ENCODE measurements around the gene ACTR3. TPM values are rescaled to one million over a fixed set of nuclear protein-coding genes. Genes with fewer than 3 reads are reported as not detected.

Gene ACTR3
- total RNA-seq, 1 donor from 2014 or later, result 45.4 TPM

DNA sequence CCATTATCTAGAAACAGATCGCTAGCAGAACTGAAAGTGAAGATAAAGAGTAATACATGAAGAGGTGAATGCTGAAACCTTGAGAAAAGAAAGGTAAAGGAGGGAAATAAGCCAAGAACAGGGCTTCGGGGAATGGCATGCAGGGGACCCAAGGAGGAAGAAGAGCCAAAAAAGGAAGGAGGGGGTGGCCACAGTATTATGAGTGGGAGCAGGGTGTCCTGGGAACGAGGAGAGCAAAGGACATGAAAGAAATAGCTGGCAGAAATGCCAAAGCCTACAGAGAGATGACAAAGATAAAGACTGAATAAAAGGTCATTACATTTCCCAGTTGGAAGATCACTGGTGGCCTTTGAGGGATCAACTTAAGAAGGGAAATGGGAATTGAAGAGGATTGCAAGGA lies 82.9 kb downstream of the ACTR3 start:
- H3K4me1 ChIP-seq, result no peaks in the 10 kb centered on the region
- no peaks in the 10 kb centered on the region for H3K9me3 ChIP-seq
- TF ChIP-seq, protein P1, sequence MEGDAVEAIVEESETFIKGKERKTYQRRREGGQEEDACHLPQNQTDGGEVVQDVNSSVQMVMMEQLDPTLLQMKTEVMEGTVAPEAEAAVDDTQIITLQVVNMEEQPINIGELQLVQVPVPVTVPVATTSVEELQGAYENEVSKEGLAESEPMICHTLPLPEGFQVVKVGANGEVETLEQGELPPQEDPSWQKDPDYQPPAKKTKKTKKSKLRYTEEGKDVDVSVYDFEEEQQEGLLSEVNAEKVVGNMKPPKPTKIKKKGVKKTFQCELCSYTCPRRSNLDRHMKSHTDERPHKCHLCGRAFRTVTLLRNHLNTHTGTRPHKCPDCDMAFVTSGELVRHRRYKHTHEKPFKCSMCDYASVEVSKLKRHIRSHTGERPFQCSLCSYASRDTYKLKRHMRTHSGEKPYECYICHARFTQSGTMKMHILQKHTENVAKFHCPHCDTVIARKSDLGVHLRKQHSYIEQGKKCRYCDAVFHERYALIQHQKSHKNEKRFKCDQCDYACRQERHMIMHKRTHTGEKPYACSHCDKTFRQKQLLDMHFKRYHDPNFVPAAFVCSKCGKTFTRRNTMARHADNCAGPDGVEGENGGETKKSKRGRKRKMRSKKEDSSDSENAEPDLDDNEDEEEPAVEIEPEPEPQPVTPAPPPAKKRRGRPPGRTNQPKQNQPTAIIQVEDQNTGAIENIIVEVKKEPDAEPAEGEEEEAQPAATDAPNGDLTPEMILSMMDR (IDR thresholded peaks at IDR 0.05), result no peak
- peaks cover 0 to 12% of the 10 kb centered on the region in 2 donors for H3K36me3 ChIP-seq
- no peak overlapping the region for H3K27ac ChIP-seq
- DNase-seq (ENCODE audit: low spot score in 2 of 2), result no peak
- no peak overlapping the region for H3K4me3 ChIP-seq
- intact Hi-C loops (cut with DNase I), result no loop called here
- H3K27me3 ChIP-seq, result no peaks in the 10 kb centered on the region

DNA sequence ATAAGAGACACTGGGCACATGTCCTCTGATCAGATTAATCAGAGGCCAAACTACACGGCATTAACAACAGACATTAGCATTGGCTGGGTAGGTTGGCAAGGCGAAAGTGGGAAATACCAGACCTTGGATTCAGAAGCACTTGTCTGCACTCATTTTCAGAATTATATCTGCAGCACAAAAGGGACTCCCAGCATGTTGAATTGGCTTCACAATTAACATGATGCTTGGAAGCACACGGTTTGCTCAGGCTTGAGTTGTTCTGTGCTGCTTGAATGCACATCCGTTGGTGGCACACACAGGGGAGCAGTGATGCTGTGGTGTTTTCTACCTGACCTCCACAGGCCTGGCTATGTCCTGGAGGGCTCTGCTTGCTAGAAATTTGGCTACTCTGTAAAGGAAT lies 83.9 kb downstream of the ACTR3 start:
- TF ChIP-seq, protein P1 (IDR thresholded peaks at IDR 0.05), result no peak
- intact Hi-C loops (cut with DNase I), result no loop called here
- no peak for DNase-seq (ENCODE audit: low spot score in 2 of 2)
- Histone ChIP-seq H3K4me1 (no peaks in the 10 kb centered on the region), H3K9me3 (no peaks in the 10 kb centered on the region), H3K4me3 (no peak overlapping the region), H3K36me3 (peaks cover 0 to 12% of the 10 kb centered on the region in 2 donors), H3K27ac (no peak overlapping the region), H3K27me3 (no peaks in the 10 kb centered on the region)

DNA sequence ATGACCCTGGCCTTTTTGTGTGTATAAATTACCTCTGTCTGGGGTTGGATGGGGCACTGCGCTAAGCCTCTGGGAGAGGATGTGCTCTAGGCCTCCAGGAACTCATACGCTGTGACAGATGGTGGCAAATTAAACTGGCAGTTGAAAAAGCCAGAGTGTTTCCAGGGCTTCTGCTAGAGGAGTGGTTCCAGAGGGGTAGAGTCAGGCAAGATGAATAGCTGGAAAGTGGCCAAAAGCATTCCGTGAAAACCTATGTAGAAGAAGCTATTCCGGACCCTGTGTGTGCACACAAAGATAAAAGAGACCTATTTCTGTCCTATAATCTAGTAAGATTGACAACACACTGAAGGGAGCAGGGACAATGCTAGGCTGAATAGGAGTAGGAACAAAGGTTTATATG lies 84.8 kb downstream of the ACTR3 start:
- Histone ChIP-seq H3K36me3 (peaks cover 0 to 12% of the 10 kb centered on the region in 2 donors), H3K27ac (no peak overlapping the region), H3K4me1 (no peaks in the 10 kb centered on the region), H3K4me3 (no peak overlapping the region), H3K27me3 (no peaks in the 10 kb centered on the region), H3K9me3 (no peaks in the 10 kb centered on the region)
- intact Hi-C loops (cut with DNase I), result no loop called here
- TF ChIP-seq, protein P1 (IDR thresholded peaks at IDR 0.05), result no peak
- no peak for DNase-seq (ENCODE audit: low spot score in 2 of 2)

DNA sequence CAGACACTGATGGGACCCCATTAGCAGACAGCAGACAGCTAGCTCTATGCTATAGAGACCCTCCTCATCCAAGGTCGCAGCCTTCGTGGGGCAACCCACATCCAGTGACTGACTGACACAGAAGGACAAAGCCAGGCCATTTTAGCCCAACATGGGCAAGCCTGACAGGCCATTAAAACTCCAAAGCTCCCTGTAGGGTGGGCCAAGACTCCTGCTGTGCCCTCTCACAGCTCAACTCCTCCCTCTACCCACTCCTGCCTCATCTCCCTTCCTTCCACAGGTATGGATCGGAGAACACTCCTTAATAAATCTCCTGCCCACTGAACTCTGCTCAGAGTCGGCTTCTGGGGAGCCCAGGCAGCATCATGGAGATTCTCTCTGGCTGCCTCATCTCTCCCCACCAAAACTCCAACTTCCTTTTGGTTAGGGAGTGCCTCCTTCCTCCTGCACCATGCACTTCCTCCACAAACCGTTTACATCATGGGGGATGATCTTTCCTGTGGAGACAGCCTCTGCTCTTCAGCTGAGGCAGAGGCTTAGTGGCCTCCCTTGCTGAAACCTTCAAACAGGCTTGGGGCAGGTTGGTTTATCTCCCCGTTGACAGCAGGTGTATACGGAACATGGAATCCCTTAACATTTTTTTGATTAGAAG lies 86.5 kb downstream of the ACTR3 start:
- TF ChIP-seq, protein P1 (IDR thresholded peaks at IDR 0.05), result no peak
- Histone ChIP-seq H3K4me3 (no peak overlapping the region), H3K9me3 (no peaks in the 10 kb centered on the region), H3K27me3 (no peaks in the 10 kb centered on the region), H3K36me3 (peaks cover 0 to 9% of the 10 kb centered on the region in 2 donors), H3K27ac (no peak overlapping the region), H3K4me1 (no peaks in the 10 kb centered on the region)
- DNase-seq (ENCODE audit: low spot score in 2 of 2), result no peak
- intact Hi-C loops (cut with DNase I), result loop anchor here (2.0 kb wide), 1 partner anchor 574 kb away; no protein-coding TSS in a partner anchor

DNA sequence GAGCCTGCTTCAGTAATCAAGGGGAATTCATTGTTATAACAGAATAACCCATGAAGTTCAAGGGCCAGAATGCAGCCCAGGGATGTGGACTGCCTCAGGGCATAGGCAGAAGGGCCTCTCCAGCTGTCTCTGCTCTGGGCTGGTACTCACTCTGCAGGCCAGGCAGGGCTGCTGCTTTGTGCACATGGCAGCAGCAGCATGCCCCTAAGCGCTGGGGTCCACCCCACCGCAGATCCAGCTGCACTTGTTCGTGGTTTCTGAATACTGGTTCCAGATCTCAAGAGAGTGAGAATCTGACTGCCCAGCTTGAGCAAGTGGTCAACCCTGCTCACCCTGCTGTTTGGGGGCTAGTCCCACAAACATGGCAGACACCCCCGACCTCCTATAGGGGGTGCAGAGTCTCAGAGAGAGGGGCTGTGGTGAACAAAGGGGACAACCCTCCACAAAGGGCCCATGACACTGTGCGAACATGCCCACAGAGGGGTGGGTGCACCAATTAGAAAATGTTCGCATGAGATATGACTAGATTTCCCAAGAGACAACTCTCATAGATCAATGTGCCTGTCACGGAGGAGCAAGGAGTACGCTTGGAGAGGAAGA lies 87.3 kb downstream of the ACTR3 start:
- Histone ChIP-seq H3K4me3 (no peak overlapping the region), H3K9me3 (no peaks in the 10 kb centered on the region), H3K27me3 (no peaks in the 10 kb centered on the region), H3K4me1 (no peaks in the 10 kb centered on the region), H3K27ac (no peak overlapping the region), H3K36me3 (peaks cover 0 to 5% of the 10 kb centered on the region in 2 donors)
- no peak for DNase-seq (ENCODE audit: low spot score in 2 of 2)
- intact Hi-C loops (cut with DNase I), result loop anchor here (2.0 kb wide), 1 partner anchor 574 kb away; no protein-coding TSS in a partner anchor
- TF ChIP-seq, protein P1 (IDR thresholded peaks at IDR 0.05), result no peak

Measured in ascending aorta (tissue), 2 donors.